ENCODE measurements around the gene HOXB8.

HOXB8 gene

DNA sequence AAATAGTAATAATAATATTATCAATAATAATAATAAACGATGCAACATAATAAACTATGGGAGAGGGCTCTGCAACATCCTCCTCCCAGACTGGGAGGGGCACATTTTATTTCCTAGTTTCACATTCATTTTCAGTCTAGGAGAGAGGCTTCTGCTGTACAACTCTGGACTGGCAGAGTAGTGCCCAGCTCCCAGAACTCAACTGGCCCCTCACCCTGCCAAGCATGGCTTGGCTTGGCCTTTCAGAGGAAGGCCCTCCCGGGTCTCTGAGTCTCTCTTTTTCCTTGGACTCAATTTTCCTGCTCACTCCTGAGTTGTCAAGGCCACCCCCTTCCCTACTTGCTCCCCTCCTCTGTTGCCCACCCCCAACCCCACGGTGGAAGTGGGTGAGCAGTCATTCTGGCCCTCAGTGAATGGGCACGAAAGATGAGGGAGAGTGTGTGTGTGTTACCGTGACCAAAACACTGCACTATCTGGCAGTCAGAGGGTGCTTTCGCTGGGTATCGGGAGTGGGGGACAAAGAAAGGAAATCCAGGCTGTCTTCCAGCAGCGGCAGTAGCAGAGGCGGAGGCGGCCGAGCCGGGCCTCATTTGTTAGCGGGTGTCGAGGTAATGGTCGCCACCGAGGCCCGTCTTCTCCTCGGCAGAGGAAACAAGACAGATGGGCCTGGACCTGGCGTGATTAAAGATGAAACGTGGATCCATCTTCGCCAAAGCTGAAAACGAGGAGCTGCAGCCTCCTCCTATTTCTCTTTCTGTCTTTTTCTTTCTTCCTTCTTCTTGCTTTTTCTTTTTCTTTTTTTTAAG, 39.2 kb downstream of the HOXB8 start:
- Histone ChIP-seq H3K36me3 (ENCODE audit: control insufficient read depth, insufficient read depth, low read length) (no peaks in the 10 kb centered on the region), H3K4me3 (ENCODE audit: low read length) (no peak overlapping the region), H3K9ac (ENCODE audit: low read length) (no peak overlapping the region), H3K9me3 (ENCODE audit: control insufficient read depth, low read length) (no peaks in the 10 kb centered on the region), H3K4me1 (ENCODE audit: control insufficient read depth, insufficient read depth, low read length) (peaks cover 8% of the 10 kb centered on the region), H3K27me3 (ENCODE audit: control insufficient read depth, insufficient read depth, low read length) (peaks cover 89% of the 10 kb centered on the region)

DNA sequence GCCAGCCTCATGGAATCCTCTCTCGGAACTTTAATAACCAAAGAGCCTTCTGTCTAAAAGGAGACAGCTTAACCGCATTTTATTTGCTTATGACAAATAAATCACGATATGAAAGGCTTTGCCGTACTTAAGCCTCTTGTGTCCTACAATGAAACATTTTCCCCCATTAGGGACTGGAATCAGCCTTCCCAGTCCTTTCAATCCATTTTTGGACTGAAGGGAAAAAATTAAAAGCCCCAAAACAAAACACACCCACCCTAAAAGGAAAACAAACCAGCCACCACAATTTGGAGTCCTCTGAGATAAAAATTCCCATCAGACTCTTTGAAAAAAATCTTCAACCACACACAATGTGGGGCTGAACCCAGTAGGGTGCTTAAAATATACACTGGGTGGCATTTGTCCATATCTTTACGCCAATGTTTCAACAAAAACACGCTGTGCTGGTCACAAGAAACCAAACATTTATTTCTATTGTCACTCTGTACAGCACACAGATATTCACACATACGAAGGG, 40.0 kb downstream of the HOXB8 start:
- Histone ChIP-seq H3K4me1 (ENCODE audit: control insufficient read depth, insufficient read depth, low read length) (peaks cover 8% of the 10 kb centered on the region), H3K4me3 (ENCODE audit: low read length) (no peak overlapping the region), H3K9me3 (ENCODE audit: control insufficient read depth, low read length) (no peaks in the 10 kb centered on the region), H3K9ac (ENCODE audit: low read length) (no peak overlapping the region), H3K27me3 (ENCODE audit: control insufficient read depth, insufficient read depth, low read length) (peaks cover 89% of the 10 kb centered on the region), H3K36me3 (ENCODE audit: control insufficient read depth, insufficient read depth, low read length) (no peaks in the 10 kb centered on the region)

DNA sequence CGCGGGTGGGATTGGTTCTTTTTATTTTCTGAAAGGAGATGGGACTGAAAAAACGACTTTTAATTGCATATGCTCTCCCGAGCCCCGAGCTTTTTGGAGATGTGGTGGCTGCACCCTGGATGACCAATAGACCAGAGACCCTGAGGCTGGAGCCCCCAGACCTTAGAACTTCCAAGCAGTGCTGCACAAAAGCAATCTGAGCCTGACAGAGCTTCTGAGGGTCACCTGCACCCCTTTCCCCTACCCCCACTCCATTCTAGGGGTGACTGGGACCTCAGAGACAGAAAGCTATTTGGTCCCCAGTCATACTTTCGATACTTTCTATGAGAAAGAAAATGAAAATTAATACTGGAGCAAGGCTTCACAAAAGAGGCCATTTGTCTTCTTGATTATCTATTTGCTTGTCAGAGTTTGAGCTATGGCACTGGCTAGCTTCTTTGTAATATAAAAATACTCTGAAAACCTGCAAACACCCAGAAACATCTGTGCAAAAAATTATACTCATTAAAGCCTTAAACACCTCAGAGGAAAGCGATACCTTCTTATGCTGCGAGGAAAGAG, 40.5 kb downstream of the HOXB8 start:
- no peaks in the 10 kb centered on the region for H3K9me3 ChIP-seq (ENCODE audit: control insufficient read depth, low read length)
- no peaks in the 10 kb centered on the region for H3K36me3 ChIP-seq (ENCODE audit: control insufficient read depth, insufficient read depth, low read length)
- peak overlapping the region; percentile 53 for H3K9ac ChIP-seq (ENCODE audit: low read length)
- peaks cover 91% of the 10 kb centered on the region for H3K27me3 ChIP-seq (ENCODE audit: control insufficient read depth, insufficient read depth, low read length)
- peaks cover 8% of the 10 kb centered on the region for H3K4me1 ChIP-seq (ENCODE audit: control insufficient read depth, insufficient read depth, low read length)
- H3K4me3 ChIP-seq (ENCODE audit: low read length): no peak overlapping the region

DNA sequence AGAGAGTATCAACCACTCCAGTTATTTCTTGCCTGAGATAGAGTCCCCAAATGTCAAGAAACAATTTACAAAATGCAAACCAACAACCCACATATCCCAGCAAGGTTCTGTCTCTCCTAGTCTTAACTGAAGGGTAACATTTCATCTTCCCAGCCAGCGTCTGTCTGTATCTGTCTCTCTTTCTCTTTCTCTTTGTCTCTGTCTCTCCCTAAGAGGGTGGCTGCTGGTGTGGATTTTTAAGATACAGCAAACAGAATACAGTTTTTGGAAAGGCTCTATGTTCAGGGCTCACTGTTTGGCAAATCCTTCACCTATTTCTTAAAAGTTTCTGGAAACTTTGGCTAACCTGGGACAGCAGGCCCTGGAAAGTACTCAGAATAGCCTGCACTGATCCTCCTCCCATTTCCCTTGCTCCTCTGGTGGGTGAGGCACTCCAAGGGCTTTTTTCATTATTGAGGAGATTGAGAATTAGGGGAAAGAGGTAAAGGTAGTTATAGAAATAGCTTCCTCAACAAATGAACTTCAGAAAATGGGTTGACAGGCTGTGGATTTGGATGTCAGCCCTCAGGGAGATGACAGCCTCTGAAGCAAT, 43.2 kb downstream of the HOXB8 start:
- no peaks in the 10 kb centered on the region for H3K36me3 ChIP-seq (ENCODE audit: control insufficient read depth, insufficient read depth, low read length)
- H3K9ac ChIP-seq (ENCODE audit: low read length): peak overlapping the region; percentile 67
- H3K4me3 ChIP-seq (ENCODE audit: low read length): no peak overlapping the region
- peaks cover 98% of the 10 kb centered on the region for H3K27me3 ChIP-seq (ENCODE audit: control insufficient read depth, insufficient read depth, low read length)
- peaks cover 20% of the 10 kb centered on the region for H3K4me1 ChIP-seq (ENCODE audit: control insufficient read depth, insufficient read depth, low read length)
- no peaks in the 10 kb centered on the region for H3K9me3 ChIP-seq (ENCODE audit: control insufficient read depth, low read length)

DNA sequence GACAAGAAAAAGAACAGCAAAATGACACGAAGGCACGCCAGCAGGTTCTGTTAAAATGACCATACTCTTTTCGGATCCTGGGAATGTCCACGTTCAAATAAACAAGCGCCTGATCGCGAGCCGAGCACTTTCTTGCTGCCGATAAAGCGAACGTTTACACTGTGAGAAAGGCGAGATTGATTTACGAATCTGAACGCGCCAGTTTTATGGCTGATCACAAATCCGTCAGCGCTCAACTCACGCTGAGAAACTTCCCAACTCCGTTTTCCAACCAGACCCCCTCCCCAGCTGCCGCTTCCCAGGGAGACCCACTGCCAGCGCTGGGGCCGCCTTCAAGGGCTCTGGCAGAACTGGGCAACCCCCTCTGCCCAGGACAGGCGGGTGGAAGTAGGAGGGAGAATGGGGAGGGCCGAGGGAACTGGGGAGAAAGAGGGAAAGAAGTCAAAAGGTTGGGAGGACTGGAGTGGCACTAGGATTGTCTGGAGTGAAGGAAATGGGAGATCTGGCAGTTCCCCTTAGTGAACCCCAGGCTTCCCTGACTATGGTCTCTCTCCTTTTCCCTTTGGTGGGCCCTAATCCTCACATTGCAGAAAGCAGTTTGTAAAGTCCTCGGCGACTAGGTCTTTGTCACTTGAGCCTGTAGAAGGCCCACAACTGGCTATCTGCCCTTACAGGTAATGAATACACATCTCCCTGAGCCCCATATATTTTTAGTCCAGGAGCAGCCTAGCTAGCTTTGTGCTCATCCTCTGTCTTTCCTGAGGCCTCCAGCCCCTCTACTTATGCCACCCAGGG, 43.9 kb downstream of the HOXB8 start:
- Histone ChIP-seq H3K9ac (ENCODE audit: low read length) (peak overlapping the region; percentile 67), H3K36me3 (ENCODE audit: control insufficient read depth, insufficient read depth, low read length) (no peaks in the 10 kb centered on the region), H3K4me1 (ENCODE audit: control insufficient read depth, insufficient read depth, low read length) (peaks cover 20% of the 10 kb centered on the region), H3K4me3 (ENCODE audit: low read length) (no peak overlapping the region), H3K9me3 (ENCODE audit: control insufficient read depth, low read length) (no peaks in the 10 kb centered on the region), H3K27me3 (ENCODE audit: control insufficient read depth, insufficient read depth, low read length) (peaks cover 98% of the 10 kb centered on the region)

DNA sequence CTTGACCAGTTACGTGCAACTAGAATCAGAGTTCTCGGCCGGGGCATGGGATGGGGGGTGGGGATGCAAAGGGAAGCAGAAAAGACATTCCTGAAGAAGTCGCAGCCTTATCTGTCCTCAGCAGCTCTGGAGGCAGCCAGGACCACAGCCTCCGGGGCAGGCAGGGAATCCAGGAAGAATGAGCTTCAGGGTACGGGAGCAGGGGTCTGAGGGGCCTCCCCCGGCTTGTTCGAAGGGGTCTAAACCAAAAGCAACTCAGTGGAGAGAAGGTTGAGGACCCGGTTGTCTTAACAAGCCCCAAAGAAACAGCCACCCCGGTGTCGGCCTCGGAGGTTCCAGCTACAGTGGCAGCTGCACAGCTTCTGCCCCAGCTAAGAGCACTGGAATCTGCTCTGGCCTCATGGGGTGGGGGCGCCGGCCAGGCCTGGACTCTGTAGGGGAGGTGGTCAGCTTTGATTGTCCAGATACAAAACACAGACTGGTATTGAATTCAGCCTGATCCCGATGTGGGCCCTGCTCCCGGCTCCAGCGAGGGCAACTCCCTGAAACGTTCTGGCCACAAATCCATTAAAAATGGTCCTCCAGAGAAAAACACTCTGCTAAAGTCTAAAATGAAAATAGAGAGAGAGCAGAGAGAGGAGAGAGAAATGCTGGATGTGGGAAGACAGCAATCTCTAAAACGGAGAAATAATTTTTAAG, 44.6 kb downstream of the HOXB8 start:
- Histone ChIP-seq H3K36me3 (ENCODE audit: control insufficient read depth, insufficient read depth, low read length) (no peaks in the 10 kb centered on the region), H3K4me1 (ENCODE audit: control insufficient read depth, insufficient read depth, low read length) (peaks cover 14% of the 10 kb centered on the region), H3K9ac (ENCODE audit: low read length) (peak overlapping the region; percentile 67), H3K9me3 (ENCODE audit: control insufficient read depth, low read length) (no peaks in the 10 kb centered on the region), H3K27me3 (ENCODE audit: control insufficient read depth, insufficient read depth, low read length) (peaks cover 99% of the 10 kb centered on the region), H3K4me3 (ENCODE audit: low read length) (no peak overlapping the region)

DNA sequence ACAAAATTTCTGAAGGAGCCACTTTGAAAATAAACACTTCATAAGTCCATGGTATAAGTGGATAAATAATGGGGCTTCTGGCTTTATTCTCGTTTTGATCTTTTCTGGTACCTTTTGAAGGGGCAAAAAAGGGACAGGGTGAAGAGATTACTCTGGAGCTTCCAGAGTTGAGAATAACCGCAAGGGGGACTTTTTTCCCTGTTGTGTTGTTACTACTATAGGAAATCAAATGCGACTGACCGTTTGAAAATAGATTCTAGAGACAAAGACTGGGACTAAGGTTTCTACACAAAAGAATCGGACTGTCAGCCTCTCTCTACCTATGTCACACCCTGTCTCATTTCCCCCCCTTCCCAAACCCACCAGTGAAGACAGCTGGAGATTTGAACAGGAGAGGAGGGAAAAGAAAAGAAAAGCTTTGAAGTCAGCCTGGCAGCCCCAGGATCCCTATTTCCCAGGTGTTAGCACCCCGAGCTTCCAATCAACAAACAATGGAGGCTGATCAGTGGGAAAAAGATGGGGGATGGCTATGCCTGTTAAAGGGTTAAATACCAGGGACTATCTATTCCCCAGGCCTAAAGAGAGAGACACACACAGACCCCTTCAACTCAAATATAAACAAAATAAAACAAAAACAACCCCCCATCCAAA, 45.3 kb downstream of the HOXB8 start:
- H3K9me3 ChIP-seq (ENCODE audit: control insufficient read depth, low read length): no peaks in the 10 kb centered on the region
- H3K4me1 ChIP-seq (ENCODE audit: control insufficient read depth, insufficient read depth, low read length): peaks cover 19% of the 10 kb centered on the region
- H3K4me3 ChIP-seq (ENCODE audit: low read length): no peak overlapping the region
- peaks cover 100% of the 10 kb centered on the region for H3K27me3 ChIP-seq (ENCODE audit: control insufficient read depth, insufficient read depth, low read length)
- peak overlapping the region; percentile 67 for H3K9ac ChIP-seq (ENCODE audit: low read length)
- H3K36me3 ChIP-seq (ENCODE audit: control insufficient read depth, insufficient read depth, low read length): no peaks in the 10 kb centered on the region

DNA sequence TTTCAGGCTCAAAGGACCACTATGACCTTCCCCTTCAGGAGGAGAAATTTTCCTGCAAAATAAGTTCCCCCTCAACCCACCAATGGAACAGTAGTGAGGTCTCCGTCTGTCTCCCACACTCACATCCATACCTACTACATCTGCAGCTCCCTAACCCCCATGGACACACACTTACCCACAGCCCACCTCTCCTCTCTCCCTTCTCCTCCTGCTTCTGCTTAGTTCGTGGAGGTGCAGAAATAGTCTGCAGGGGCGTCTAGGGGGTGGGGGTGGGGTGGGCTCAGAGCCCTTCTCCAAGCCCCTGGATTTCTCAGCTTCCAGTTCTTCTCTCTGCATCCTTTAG, 45.9 kb downstream of the HOXB8 start:
- H3K9ac ChIP-seq (ENCODE audit: low read length): no peak overlapping the region
- peaks cover 99% of the 10 kb centered on the region for H3K27me3 ChIP-seq (ENCODE audit: control insufficient read depth, insufficient read depth, low read length)
- H3K36me3 ChIP-seq (ENCODE audit: control insufficient read depth, insufficient read depth, low read length): no peaks in the 10 kb centered on the region
- no peak overlapping the region for H3K4me3 ChIP-seq (ENCODE audit: low read length)
- H3K9me3 ChIP-seq (ENCODE audit: control insufficient read depth, low read length): no peaks in the 10 kb centered on the region
- H3K4me1 ChIP-seq (ENCODE audit: control insufficient read depth, insufficient read depth, low read length): peaks cover 19% of the 10 kb centered on the region

DNA sequence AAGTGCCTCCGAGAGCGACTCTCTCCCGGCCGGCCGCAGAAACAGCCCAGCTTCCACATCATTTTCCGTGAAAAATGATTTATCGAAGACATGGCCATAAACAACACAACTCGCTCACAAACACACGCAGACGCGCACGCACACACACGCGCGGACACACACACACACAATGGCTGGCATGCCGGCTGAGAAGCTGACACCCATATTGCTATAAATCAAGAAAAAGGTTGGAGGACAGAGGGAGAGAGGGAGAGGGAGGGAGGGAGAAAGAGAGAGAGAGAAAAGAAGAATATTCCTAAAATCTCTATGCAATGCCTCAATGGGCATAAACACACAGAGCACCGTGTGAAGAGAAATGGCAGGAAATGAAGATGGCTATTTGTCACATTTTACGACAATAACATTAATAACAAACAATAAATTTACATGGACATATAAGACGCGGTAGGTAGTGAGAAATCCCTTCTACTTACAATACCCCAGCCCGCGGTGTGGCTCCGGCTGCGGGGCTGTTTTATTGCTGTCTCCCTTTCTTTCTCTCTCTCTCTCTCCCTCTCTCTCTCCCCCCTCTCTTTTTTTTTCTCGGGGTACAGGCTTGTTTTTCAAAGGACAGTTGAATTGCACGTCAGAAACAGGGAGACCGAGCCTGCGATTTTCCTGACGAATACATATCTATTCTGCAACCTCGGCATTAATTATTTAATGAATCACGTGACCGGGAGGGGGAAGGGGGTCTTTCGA, 46.4 kb downstream of the HOXB8 start:
- no peak overlapping the region for H3K9ac ChIP-seq (ENCODE audit: low read length)
- peaks cover 19% of the 10 kb centered on the region for H3K4me1 ChIP-seq (ENCODE audit: control insufficient read depth, insufficient read depth, low read length)
- peaks cover 96% of the 10 kb centered on the region for H3K27me3 ChIP-seq (ENCODE audit: control insufficient read depth, insufficient read depth, low read length)
- H3K4me3 ChIP-seq (ENCODE audit: low read length): no peak overlapping the region
- no peaks in the 10 kb centered on the region for H3K9me3 ChIP-seq (ENCODE audit: control insufficient read depth, low read length)
- H3K36me3 ChIP-seq (ENCODE audit: control insufficient read depth, insufficient read depth, low read length): no peaks in the 10 kb centered on the region

DNA sequence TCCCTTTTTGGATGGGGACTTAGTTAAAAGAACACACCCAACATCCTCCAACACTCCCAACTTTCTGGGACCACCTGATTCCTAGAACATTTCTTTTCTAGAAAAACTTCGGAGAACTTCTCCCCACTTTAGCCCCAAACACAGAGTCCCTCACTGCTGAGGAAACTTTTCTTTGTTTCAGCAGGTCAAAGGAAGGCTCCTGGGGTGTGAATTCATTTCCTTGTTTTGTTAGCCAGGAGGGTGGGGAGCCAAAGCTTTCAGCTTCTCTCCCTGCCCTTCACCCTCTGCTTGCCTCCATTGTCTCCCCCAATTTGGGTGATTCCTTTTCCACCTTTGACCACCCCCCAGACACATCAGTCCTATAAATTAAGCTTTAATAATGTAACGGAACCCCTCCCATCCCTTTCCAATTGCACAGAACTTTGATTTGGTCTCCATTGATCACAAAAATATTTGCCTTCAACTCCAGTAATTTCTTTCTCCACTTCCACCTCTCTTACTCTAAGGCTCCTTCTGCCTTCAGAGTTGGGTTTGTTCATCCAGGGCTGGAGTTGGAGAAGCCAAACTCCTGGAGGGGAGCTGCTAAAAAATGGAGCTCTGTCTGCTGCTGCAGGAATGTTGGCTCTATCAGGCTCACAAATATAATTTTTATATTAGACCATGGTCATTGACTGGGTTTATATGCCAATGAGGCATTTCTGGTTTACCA, 47.3 kb downstream of the HOXB8 start:
- Histone ChIP-seq H3K9me3 (ENCODE audit: control insufficient read depth, low read length) (no peaks in the 10 kb centered on the region), H3K4me3 (ENCODE audit: low read length) (no peak overlapping the region), H3K36me3 (ENCODE audit: control insufficient read depth, insufficient read depth, low read length) (no peaks in the 10 kb centered on the region), H3K27me3 (ENCODE audit: control insufficient read depth, insufficient read depth, low read length) (peaks cover 96% of the 10 kb centered on the region), H3K4me1 (ENCODE audit: control insufficient read depth, insufficient read depth, low read length) (peaks cover 19% of the 10 kb centered on the region), H3K9ac (ENCODE audit: low read length) (no peak overlapping the region)
